Cardiac septum (tissue), 1 donor: ENCODE measurements around the gene RPL5. TPM values are rescaled to one million over a fixed set of nuclear protein-coding genes. Genes with fewer than 3 reads are reported as not detected.

Source experiments
- DNase-seq: peaks from one replicate; pipeline ENCODE4 v3.0.0-alpha.2; 2020; ENCODE audit warnings: low spot score
- intact Hi-C: fragments of 100-400 bp; cut with DNase I; formaldehyde crosslinking; loops from one replicate; pipeline ENCODE4 v1.14.0; 2022
- total RNA-seq: library from RNA; stranded (reverse); fragmentation: NEBNext Ultra II Directional; extraction: Animal tissue kit (Norgen Biotek cat#: 25700); gene quantifications from one replicate; pipeline ENCODE4 v1.2.1, GENCODE V29; 2021
- donor health status: DM: no; HTN: no; CAD: no.

The RPL5 gene
- total RNA-seq, 1 donor from 2014 or later, result 455 TPM

GRCh38 chr1:92817137-92817697, 14.6 kb upstream of the RPL5 start:
- intact Hi-C loops, result loop anchor here (5.0 kb wide), 1 partner anchor 70 kb away; no protein-coding TSS in a partner anchor
- DNase-seq, result no peak

- no peak for DNase-seq
- intact Hi-C loops, result loop anchor here (5.0 kb wide), 1 partner anchor 71 kb away; no protein-coding TSS in a partner anchor
Observed at GRCh38 chr1:92817986-92818764, 13.7 kb upstream of the RPL5 start.

GRCh38 chr1:92820024-92820423, 11.8 kb upstream of the RPL5 start:
- intact Hi-C loops, result no loop called here
- DNase-seq, result no peak

GRCh38 chr1:92820551-92820950, 11.3 kb upstream of the RPL5 start:
- intact Hi-C loops, result no loop called here
- no peak for DNase-seq

GRCh38 chr1:92822879-92823278, 9.0 kb upstream of the RPL5 start:
- intact Hi-C loops, result no loop called here

GRCh38 chr1:92826792-92827191, 5.0 kb upstream of the RPL5 start:
- DNase-seq, result no peak
- intact Hi-C loops, result no loop called here

More at GRCh38 chr1:92822879-92823278, 9.0 kb upstream of the RPL5 start:
- DNase-seq, result no peak

GRCh38 chr1:92831368-92831761, 475 bp upstream of the RPL5 start:
- intact Hi-C loops, result loop anchor here (5.0 kb wide), 2 partner anchors 44 to 74 kb away; partner anchors contain the start of gene EVI5
- no peak for DNase-seq

GRCh38 chr1:92832537-92833114, 786 bp downstream of the RPL5 start:
- no peak for DNase-seq
- intact Hi-C loops, result loop anchor here (5.0 kb wide), 2 partner anchors 45 to 75 kb away; partner anchors contain the start of gene EVI5

- intact Hi-C loops, result loop anchor here (5.0 kb wide), 2 partner anchors 47 to 77 kb away; partner anchors contain the start of gene EVI5
- DNase-seq, result no peak
Observed at GRCh38 chr1:92833840-92834239, 2.0 kb downstream of the RPL5 start.

- DNase-seq, result no peak
- intact Hi-C loops, result loop anchor here (5.0 kb wide), 2 partner anchors 47 to 77 kb away; partner anchors contain the start of gene EVI5
Observed at GRCh38 chr1:92834617-92835016, 2.8 kb downstream of the RPL5 start.

GRCh38 chr1:92837062-92837461, 5.2 kb downstream of the RPL5 start:
- intact Hi-C loops, result no loop called here
- DNase-seq, result no peak

GRCh38 chr1:92838519-92838918, 6.7 kb downstream of the RPL5 start:
- intact Hi-C loops, result no loop called here
- DNase-seq, result no peak

GRCh38 chr1:92839442-92839841, 7.6 kb downstream of the RPL5 start:
- DNase-seq, result no peak
- intact Hi-C loops, result no loop called here

GRCh38 chr1:92840600-92840999, 8.8 kb downstream of the RPL5 start:
- intact Hi-C loops, result no loop called here
- DNase-seq, result no peak

- intact Hi-C loops, result no loop called here
- DNase-seq, result no peak
Observed at GRCh38 chr1:92842082-92843045, 10.5 kb downstream of the RPL5 start.

GRCh38 chr1:92843046-92843423, 11.2 kb downstream of the RPL5 start:
- DNase-seq, result no peak
- intact Hi-C loops, result no loop called here

- intact Hi-C loops, result no loop called here
- DNase-seq, result no peak
Observed at GRCh38 chr1:92843429-92844352, 11.9 kb downstream of the RPL5 start.

- no peak for DNase-seq
- intact Hi-C loops, result no loop called here
Observed at GRCh38 chr1:92844439-92844838, 12.6 kb downstream of the RPL5 start.
